GM19035 (cell line): ENCODE data around the gene REG1A.

Source experiments
- ATAC-seq: cut with Tn5 transposase; IDR thresholded peaks from one replicate; pipeline ENCODE4 v1.9.1; 2021; ENCODE audit not compliant: unreplicated experiment

REG1A gene

DNA sequence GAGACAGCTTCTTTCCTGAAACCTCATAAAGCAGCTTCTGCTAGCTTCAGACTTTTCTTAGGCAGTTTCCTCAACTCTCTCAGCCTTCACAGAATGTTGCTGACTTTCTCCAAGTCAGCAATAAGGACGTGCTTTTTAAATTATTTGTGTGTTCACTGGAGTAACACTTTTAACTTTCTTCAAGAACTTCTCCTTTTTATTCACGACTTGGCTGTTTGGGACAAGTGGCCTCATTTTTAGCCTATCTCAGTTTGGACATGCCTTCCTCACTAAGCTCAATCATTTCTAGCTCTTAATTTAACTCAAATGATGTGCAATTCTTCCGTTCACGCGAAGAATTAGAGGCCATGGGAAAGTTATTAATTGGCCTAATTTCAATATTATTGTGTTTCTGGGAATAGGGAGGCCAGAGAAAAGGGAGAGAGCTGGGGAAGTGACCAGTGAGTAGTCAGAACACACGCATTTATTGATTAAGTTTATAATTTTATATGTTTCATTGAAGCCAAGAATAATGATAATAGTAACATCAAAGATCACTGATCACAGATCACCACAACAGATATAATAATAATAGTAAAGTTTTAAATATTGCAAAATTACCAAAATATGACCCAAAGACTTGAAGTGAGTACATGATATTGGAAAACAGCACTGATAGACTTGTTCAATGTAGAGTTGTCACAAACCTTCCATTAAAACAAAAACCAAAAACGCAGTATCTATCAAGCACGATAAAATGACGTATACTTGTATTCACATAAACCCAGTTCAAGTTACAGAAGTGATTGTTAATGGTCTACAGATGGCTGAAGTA lies 4.8 kb downstream of the REG1A start:
- no peak for ATAC-seq

DNA sequence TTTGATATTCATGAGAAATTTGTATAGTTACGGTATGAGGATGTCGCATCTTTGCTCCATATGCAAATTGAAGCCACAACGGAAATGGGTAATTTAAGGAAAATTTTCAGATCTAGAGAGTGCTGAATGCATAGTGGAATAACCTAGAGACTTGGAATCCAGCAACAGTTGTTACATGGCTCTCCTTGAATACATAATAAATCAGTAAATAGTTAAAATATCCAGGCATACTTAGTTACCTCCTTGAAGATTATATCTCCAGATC lies 5.4 kb downstream of the REG1A start:
- no peak for ATAC-seq

- ATAC-seq = no peak
Observed at GRCh38 chr2:79128406-79128805, 8.1 kb downstream of the REG1A start.

DNA sequence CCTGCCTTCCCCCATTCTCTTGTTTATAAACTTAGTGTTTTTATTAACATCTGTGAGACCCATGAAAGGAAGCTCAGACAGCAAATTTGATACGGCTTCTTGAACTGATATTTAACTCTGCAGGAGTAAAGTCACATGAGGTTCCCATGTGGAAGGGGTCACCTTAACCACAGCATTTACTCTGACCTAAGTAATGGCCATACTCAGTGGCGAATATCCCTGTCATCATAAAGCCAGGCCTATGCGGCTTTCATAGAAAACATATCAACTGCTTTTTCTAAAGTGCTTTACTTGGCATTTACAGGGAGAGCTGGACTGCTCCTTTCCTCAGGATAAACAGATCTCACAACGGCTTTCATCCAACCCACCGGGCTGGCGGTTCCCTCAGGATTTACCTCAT lies 9.0 kb downstream of the REG1A start:
- ATAC-seq = no peak

- ATAC-seq = no peak
Observed at GRCh38 chr2:79129804-79130203, 9.5 kb downstream of the REG1A start.

GRCh38 chr2:79131687-79132086 lies 11.4 kb downstream of the REG1A start:
- no peak for ATAC-seq

DNA sequence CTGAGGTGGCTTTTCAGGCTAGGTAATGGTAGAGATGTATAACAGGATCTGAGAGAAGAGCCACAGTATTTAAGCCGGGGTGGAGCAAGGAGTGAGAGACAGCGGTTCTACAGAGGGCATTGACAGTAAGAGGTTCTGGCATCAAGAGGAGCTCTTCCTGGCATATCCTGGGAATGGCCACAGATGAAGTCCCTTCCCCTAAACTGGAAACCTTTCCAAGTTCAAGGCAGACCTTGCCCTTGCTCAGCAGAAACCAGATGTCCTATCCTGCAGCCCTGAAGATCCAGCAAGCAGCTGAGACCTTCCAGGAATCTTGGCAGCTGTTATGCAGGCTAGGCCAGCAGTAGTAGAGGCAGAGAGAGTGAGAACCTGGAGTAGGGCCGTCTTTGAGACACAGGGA lies 18.1 kb downstream of the REG1A start:
- ATAC-seq = no peak

DNA sequence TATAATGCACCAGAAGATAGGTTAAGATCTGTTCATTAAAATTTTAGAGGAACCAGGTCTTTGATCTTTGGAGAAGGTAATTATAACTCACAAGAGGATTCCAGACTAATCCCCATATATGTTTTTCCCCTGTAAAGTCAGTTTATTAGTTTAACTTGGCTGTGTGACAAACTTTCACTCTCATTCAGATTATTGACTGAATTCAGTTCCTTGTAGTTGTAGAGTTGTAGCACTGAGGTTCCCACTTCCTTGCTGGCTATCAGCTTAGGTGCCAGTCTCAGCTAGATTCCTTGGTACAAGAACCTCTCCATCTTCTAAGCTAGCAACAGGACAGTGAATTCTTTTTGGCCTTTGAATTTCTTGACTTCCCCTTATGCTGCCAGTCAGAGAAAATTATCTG lies 19.1 kb downstream of the REG1A start:
- no peak for ATAC-seq

GRCh38 chr2:79155826-79156476 lies 35.7 kb downstream of the REG1A start:
- no peak for ATAC-seq

DNA sequence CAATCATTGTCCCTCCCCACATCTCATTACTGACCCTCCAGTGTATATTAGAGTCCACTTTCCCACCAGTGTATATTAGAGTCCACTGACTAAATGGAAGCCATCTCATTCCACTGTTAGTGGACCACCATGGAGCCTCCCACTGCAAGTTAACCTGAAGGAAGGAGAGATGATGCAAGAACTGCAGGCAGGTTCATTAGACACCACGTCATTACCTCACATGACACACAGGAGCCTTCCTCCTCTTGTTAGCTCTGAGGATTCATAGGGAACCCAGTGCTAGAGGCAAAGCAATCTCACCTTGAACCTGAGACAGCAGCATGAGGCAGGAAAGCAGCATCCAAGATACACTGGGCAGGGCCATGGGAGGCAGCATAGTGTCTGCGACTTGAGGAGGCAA lies 38.7 kb downstream of the REG1A start:
- ATAC-seq = no peak

DNA sequence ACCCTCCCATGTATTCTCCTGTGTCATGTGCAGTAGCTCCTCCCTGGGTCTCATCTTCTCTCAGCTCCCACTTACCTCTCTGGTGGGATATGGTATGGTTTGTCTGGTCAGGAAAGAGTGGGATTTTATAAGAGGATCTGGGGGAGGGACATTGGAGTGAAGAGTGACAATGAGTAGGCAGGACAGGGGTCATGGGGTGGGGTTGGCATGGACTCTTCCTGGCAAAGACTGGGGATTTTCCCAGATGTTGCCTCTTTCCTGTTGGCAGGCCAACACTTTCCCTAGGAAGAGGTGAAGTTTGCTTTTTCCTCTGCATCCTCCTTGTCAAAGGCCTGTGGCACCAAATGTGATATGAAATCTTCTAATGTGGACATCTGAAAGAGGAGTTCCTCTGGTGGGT lies 39.4 kb downstream of the REG1A start, which contains the start of gene REG3A:
REG3A (minus strand) TSS at position 101 of the 400 bp plus-strand sequence. CDS start 348 bp downstream, outside the sequence.
- ATAC-seq = no peak

GRCh38 chr2:79162132-79162531 lies 41.8 kb downstream of the REG1A start:
- ATAC-seq = no peak

DNA sequence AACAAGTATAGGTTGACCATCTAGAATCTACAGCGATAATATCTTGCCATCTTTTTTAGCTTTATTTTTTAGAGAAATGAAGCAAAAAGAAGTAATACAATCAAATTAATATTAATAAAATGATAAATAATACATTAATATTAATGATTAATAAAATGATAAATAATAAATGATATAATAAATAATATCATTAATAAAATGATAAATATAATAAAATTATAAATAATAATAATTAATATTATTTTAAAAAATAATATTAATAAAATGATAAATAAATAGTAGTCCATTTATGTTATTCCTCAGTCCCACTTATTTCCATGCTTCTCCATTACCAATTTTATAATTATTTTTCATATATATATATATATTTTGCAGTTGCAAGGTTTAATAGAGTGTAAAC lies 42.5 kb downstream of the REG1A start:
- no peak for ATAC-seq

GRCh38 chr2:79171348-79171958 lies 51.2 kb downstream of the REG1A start:
- no peak for ATAC-seq
